H9 (cell line): ENCODE data around the gene CILP2. TPM values are rescaled to one million over a fixed set of nuclear protein-coding genes. Genes with fewer than 3 reads are reported as not detected.

Experiments
- DNase-seq: peaks from one replicate; pipeline ENCODE4 v3.0.0-alpha.2; 2017
- H2AFZ ChIP-seq: one replicate; pipeline ENCODE4 v1.6.1; 2013; ENCODE audit warnings: mild to moderate bottlenecking, low read length, control low read depth, moderate library complexity
- H2AK5ac ChIP-seq: 2 replicates; pipeline ENCODE4 v1.6.1; 2013; ENCODE audit warnings: low read length, control low read depth, mixed read lengths; ENCODE audit not compliant: insufficient read length
- H2BK120ac ChIP-seq: one replicate; pipeline ENCODE4 v1.6.1; 2013; ENCODE audit warnings: low read depth, mild to moderate bottlenecking, low read length, control low read depth, inconsistent platforms; ENCODE audit not compliant: poor library complexity, severe bottlenecking
- H2BK12ac ChIP-seq: 2 replicates; pipeline ENCODE4 v1.6.1; 2013; ENCODE audit warnings: low read length, control low read depth, mixed read lengths, low read depth; ENCODE audit not compliant: insufficient read length
- H2BK15ac ChIP-seq: 2 replicates; pipeline ENCODE4 v1.6.1; 2013; ENCODE audit warnings: low read depth, low read length, control low read depth
- H2BK20ac ChIP-seq: one replicate; pipeline ENCODE4 v1.6.1; 2013; ENCODE audit warnings: low read depth, mild to moderate bottlenecking, low read length, control low read depth, inconsistent platforms; ENCODE audit not compliant: poor library complexity, severe bottlenecking
- H2BK5ac ChIP-seq: 2 replicates; pipeline ENCODE4 v1.6.1; 2013; ENCODE audit warnings: low read length, control low read depth, mixed read lengths; ENCODE audit not compliant: insufficient read length
- H3K14ac ChIP-seq: 2 replicates; pipeline ENCODE4 v1.6.1; 2013; ENCODE audit warnings: low read length, control low read depth; ENCODE audit not compliant: insufficient read depth
- H3K18ac ChIP-seq: 2 replicates; pipeline ENCODE4 v1.6.1; 2013; ENCODE audit warnings: low read depth, mild to moderate bottlenecking, mixed read lengths, low read length, control low read depth; ENCODE audit not compliant: insufficient read length
- H3K23ac ChIP-seq: 2 replicates; pipeline ENCODE4 v1.6.1; 2013; ENCODE audit warnings: low read length, control low read depth, mixed read lengths, low read depth; ENCODE audit not compliant: insufficient read length
- H3K23me2 ChIP-seq: 2 replicates; pipeline ENCODE4 v1.6.1; 2013; ENCODE audit warnings: low read depth, mild to moderate bottlenecking, mixed read lengths, low read length, control low read depth; ENCODE audit not compliant: insufficient read length, poor library complexity, severe bottlenecking
- H3K27ac ChIP-seq: 2 replicates; pipeline ENCODE4 v1.5.1; 2013; ENCODE audit warnings: low read length, control low read depth, mixed read lengths, low read depth; ENCODE audit not compliant: insufficient read length
- H3K27me3 ChIP-seq: 2 replicates; pipeline ENCODE4 v1.6.1; 2013; ENCODE audit warnings: low read length, control low read depth, inconsistent platforms; ENCODE audit not compliant: insufficient read depth
- H3K4ac ChIP-seq: 2 replicates; pipeline ENCODE4 v1.6.1; 2013; ENCODE audit warnings: low read depth, mild to moderate bottlenecking, control low read depth, inconsistent platforms, low read length, moderate library complexity
- H3K4me1 ChIP-seq: 2 replicates; pipeline ENCODE4 v1.6.1; 2013; ENCODE audit warnings: low read length, control low read depth, inconsistent platforms; ENCODE audit not compliant: insufficient read depth
- H3K4me2 ChIP-seq: 2 replicates; pipeline ENCODE4 v1.6.1; 2013; ENCODE audit warnings: low read length, control low read depth, mixed read lengths; ENCODE audit not compliant: insufficient read length, insufficient read depth
- H3K56ac ChIP-seq: 2 replicates; pipeline ENCODE4 v1.6.1; 2013; ENCODE audit warnings: low read depth, mild to moderate bottlenecking, mixed read lengths, low read length, control low read depth; ENCODE audit not compliant: insufficient read length
- H3K79me1 ChIP-seq: 2 replicates; pipeline ENCODE4 v1.6.1; 2013; ENCODE audit warnings: low read depth, mild to moderate bottlenecking, moderate library complexity, low read length, control low read depth, inconsistent platforms; ENCODE audit not compliant: insufficient read depth, poor library complexity, severe bottlenecking
- H3K79me2 ChIP-seq: 2 replicates; pipeline ENCODE4 v1.6.1; 2013; ENCODE audit warnings: low read length, control low read depth, inconsistent platforms; ENCODE audit not compliant: insufficient read depth
- H3K9ac ChIP-seq: 2 replicates; pipeline ENCODE4 v1.6.1; 2013; ENCODE audit warnings: low read length, control low read depth, mixed read lengths; ENCODE audit not compliant: insufficient read length; ENCODE audit errors: extremely low read depth
- H3K9me3 ChIP-seq: one replicate; pipeline ENCODE4 v1.6.1; 2013; ENCODE audit warnings: low read depth, low read length, inconsistent platforms; ENCODE audit not compliant: control insufficient read depth
- H3T11ph ChIP-seq: one replicate; pipeline ENCODE4 v1.6.1; 2013; ENCODE audit warnings: mild to moderate bottlenecking, low read length, control low read depth, inconsistent platforms
- H4K20me1 ChIP-seq: one replicate; pipeline ENCODE4 v1.6.1; 2013; ENCODE audit not compliant: control insufficient read depth, insufficient read length, insufficient read depth
- H4K5ac ChIP-seq: 2 replicates; pipeline ENCODE4 v1.6.1; 2013; ENCODE audit warnings: low read depth, mild to moderate bottlenecking, mixed read lengths, low read length, control low read depth; ENCODE audit not compliant: insufficient read length
- H4K8ac ChIP-seq: replicated peaks from 2 replicates; pipeline ENCODE4 v1.6.1; 2013; ENCODE audit warnings: low read length, control low read depth, mixed read lengths, low read depth; ENCODE audit not compliant: insufficient read length
- H4K91ac ChIP-seq: 2 replicates; pipeline ENCODE4 v1.6.1; 2013; ENCODE audit warnings: low read depth, mild to moderate bottlenecking, moderate library complexity, mixed read lengths, low read length, control low read depth; ENCODE audit not compliant: insufficient read length
- H3K27ac Mint-ChIP-seq, 3 experiments: 2 replicates in 2 of 3; 3 replicates in 1 of 3; pipeline ENCODE4 v1.8.0; 2020 to 2021; ENCODE audit warnings: mixed read lengths in 3 of 3, mild to moderate bottlenecking in 1 of 3, moderate library complexity in 1 of 3
- H3K27me3 Mint-ChIP-seq: 2 replicates; pipeline ENCODE4 v1.8.0; 2021; ENCODE audit warnings: low read depth, mild to moderate bottlenecking, moderate library complexity, mixed read lengths
- H3K36me3 Mint-ChIP-seq, 3 experiments: 2 replicates in 2 of 3; 3 replicates in 1 of 3; pipeline ENCODE4 v1.8.0; 2020 to 2021; ENCODE audit warnings: low read depth in 3 of 3, mixed read lengths in 3 of 3; ENCODE audit not compliant: insufficient read depth in 1 of 3
- H3K4me1 Mint-ChIP-seq, 2 experiments: 2 replicates each; pipeline ENCODE4 v1.8.0; 2020; ENCODE audit warnings: mixed read lengths in 2 of 2
- H3K4me3 Mint-ChIP-seq, 2 experiments: 2 replicates in 1 of 2; 3 replicates in 1 of 2; pipeline ENCODE4 v1.8.0; 2020 to 2021; ENCODE audit warnings: mild to moderate bottlenecking in 2 of 2, mixed read lengths in 2 of 2, moderate library complexity in 1 of 2
- H3K9me3 Mint-ChIP-seq, 2 experiments: 2 replicates in 1 of 2; 3 replicates in 1 of 2; pipeline ENCODE4 v1.8.0; 2020; ENCODE audit warnings: mild to moderate bottlenecking in 2 of 2, mixed read lengths in 2 of 2, moderate library complexity in 1 of 2
- WGBS: extraction: QIAGEN DNeasy Blood & Tissue Kit; methylation state at CpG from one replicate; pipeline ENCODE4 v1.1.7; 2013; ENCODE audit warnings: missing lambda C conversion rate, low lambda C conversion rate, mixed read lengths; ENCODE audit not compliant: insufficient read length; ENCODE audit errors: extremely low coverage; 5-methylcytosine and 5-hydroxymethylcytosine counted together
- total RNA-seq: library from RNA; stranded (reverse); gene quantifications from 2 replicates; pipeline ENCODE4 v1.2.1, GENCODE V29; 2021
- TF ChIP-seq, protein P1 (sequence below): fragments of 200-600 bp; sonication (generic); conservative IDR thresholded peaks from 3 replicates; pipeline ENCODE4 v1.8.0; 2021; ENCODE audit warnings: antibody characterized with exemption, mild to moderate bottlenecking

Gene CILP2
- total RNA-seq, 1 experiment from 2014 or later, result 6.4 TPM

DNA sequence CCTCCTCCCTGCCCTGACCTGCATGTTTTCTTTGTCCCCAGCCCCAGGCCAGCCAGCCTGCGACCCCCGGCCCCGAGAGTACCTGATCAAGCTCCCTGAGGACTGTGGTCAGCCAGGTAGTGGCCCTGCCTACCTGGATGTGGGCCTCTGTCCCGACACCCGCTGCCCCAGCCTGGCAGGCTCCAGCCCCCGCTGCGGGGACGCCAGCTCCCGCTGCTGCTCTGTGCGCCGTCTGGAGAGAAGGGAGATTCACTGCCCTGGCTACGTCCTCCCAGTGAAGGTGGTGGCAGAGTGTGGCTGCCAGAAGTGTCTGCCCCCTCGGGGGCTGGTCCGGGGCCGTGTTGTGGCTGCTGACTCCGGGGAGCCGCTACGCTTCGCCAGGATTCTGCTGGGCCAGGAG is 5.6 kb downstream of the CILP2 start:
- H3K4ac ChIP-seq, result no peak overlapping the region
- peaks cover 18% of the 10 kb centered on the region for H3K27me3 Mint-ChIP-seq
- H3K4me1 Mint-ChIP-seq, result peaks cover 5 to 13% of the 10 kb centered on the region in 2 experiments
- peaks cover 2% of the 10 kb centered on the region; the same call in 1 of the 2 replicates for H3K27me3 ChIP-seq
- no peak overlapping the region for H4K5ac ChIP-seq
- no peak overlapping the region for H3K4me3 Mint-ChIP-seq
- H2BK120ac ChIP-seq, result no peak overlapping the region
- no peak overlapping the region for H3K4me2 ChIP-seq
- no peak overlapping the region for H3K56ac ChIP-seq
- no CpG with 5 or more reads among the region's 19 CpGs for WGBS
- no peak overlapping the region for H2AK5ac ChIP-seq
- no peaks in the 10 kb centered on the region for H3K9me3 ChIP-seq
- no peak overlapping the region for H3K18ac ChIP-seq
- TF ChIP-seq, protein P1, sequence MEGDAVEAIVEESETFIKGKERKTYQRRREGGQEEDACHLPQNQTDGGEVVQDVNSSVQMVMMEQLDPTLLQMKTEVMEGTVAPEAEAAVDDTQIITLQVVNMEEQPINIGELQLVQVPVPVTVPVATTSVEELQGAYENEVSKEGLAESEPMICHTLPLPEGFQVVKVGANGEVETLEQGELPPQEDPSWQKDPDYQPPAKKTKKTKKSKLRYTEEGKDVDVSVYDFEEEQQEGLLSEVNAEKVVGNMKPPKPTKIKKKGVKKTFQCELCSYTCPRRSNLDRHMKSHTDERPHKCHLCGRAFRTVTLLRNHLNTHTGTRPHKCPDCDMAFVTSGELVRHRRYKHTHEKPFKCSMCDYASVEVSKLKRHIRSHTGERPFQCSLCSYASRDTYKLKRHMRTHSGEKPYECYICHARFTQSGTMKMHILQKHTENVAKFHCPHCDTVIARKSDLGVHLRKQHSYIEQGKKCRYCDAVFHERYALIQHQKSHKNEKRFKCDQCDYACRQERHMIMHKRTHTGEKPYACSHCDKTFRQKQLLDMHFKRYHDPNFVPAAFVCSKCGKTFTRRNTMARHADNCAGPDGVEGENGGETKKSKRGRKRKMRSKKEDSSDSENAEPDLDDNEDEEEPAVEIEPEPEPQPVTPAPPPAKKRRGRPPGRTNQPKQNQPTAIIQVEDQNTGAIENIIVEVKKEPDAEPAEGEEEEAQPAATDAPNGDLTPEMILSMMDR, result no peak
- H2BK5ac ChIP-seq, result no peak overlapping the region
- H4K8ac ChIP-seq, result no peak overlapping the region
- no peak overlapping the region for H2BK20ac ChIP-seq
- no peak overlapping the region for H3K27ac ChIP-seq
- H3K14ac ChIP-seq, result no peak overlapping the region
- no peak overlapping the region for H3T11ph ChIP-seq
- no peak overlapping the region for H2BK12ac ChIP-seq
- H4K91ac ChIP-seq, result no peak overlapping the region
- peaks cover 2 to 4% (median 2%) of the 10 kb centered on the region in 3 experiments; a peak in 4 of 7 replicates for H3K36me3 Mint-ChIP-seq
- no peak overlapping the region for H3K23ac ChIP-seq
- no peak overlapping the region for H2AFZ ChIP-seq
- no peak for DNase-seq
- peaks cover 6% of the 10 kb centered on the region for H3K23me2 ChIP-seq
- H3K79me1 ChIP-seq, result no peaks in the 10 kb centered on the region
- H4K20me1 ChIP-seq, result no peaks in the 10 kb centered on the region
- no peak overlapping the region for H2BK15ac ChIP-seq
- H3K27ac Mint-ChIP-seq, result no peak overlapping the region
- no peaks in the 10 kb centered on the region for H3K79me2 ChIP-seq
- H3K4me1 ChIP-seq, result no peaks in the 10 kb centered on the region
- no peak overlapping the region for H3K9ac ChIP-seq
- H3K9me3 Mint-ChIP-seq, result no peaks in the 10 kb centered on the region
